Measurements from ENCODE around the gene TIAM1.

The TIAM1 gene

DNA sequence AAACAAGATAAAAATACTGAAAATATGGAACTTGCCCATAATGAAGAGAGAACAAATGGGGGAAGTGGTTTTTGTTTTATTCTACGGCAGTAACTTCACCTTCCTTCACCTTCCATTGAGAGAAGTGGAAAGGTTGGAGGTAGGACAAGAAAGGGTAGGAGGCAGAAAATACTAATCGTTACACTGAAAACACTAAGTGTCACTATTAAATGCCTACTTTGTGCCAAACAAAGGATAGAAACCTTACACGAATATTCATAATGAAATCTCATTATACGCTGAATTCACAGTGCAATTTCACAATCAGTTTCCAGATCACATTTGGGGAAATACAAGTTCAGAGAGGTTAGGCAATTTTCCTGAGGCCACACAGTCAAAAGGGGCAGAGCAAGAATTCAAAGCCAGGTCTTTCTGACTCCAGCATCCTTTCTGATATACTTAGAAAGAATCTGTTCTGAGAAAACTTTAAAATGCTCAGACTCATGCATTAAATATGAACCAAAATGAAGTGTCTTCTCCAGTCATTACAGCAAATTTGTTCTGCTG lies 3.0 kb downstream of the TIAM1 start:
- Histone ChIP-seq H4K91ac (ENCODE audit: low read depth, low read length) (no peak overlapping the region), H4K12ac (ENCODE audit: low read depth, low read length) (no peak overlapping the region), H3K14ac (ENCODE audit: low read length) (no peak overlapping the region), H3K4me3 (ENCODE audit: low read depth, low read length) (no peak overlapping the region), H3K23ac (ENCODE audit: low read length) (no peak overlapping the region), H3K27me3 (ENCODE audit: insufficient read depth, low read length) (no peaks in the 10 kb centered on the region), H2BK120ac (ENCODE audit: insufficient read depth, low read length, poor library complexity) (no peak overlapping the region), H2AK5ac (ENCODE audit: low read length) (no peak overlapping the region), H3K4me2 (ENCODE audit: low read length) (no peak overlapping the region), H3K79me1 (ENCODE audit: low read length) (peaks cover 10% of the 10 kb centered on the region), H3K79me2 (ENCODE audit: control insufficient read depth, insufficient read depth, low read length, poor library complexity) (peaks cover 5% of the 10 kb centered on the region), H4K8ac (ENCODE audit: low read depth, low read length) (no peak overlapping the region), H3K9me3 (ENCODE audit: insufficient read depth, low read depth, low read length) (no peaks in the 10 kb centered on the region), H2AFZ (ENCODE audit: insufficient read depth, low read length, poor library complexity) (no peak overlapping the region), H3K18ac (ENCODE audit: low read length) (no peak overlapping the region), H3K9ac (ENCODE audit: low read length) (no peak overlapping the region), H3K4me1 (ENCODE audit: control insufficient read depth in 1 of 2, insufficient read depth in 2 of 2, low read length in 2 of 2) (peaks cover 22 to 28% of the 10 kb centered on the region in 2 experiments), H2BK5ac (ENCODE audit: low read depth, low read length, poor library complexity) (no peak overlapping the region), H2BK12ac (ENCODE audit: low read length) (no peak overlapping the region), H3K4ac (ENCODE audit: low read depth, low read length) (no peak overlapping the region), H3K27ac (ENCODE audit: low read depth, low read length) (no peak overlapping the region), H3K36me3 (ENCODE audit: control insufficient read depth in 1 of 2, insufficient read depth in 2 of 2, low read length in 2 of 2) (no peaks in the 10 kb centered on the region)
- DNase-seq = peak in 1 of 2 donors; percentile 42
- no CpG with 5 or more reads among the region's 4 CpGs for WGBS (ENCODE audit: extremely low coverage, insufficient coverage, insufficient read length)

DNA sequence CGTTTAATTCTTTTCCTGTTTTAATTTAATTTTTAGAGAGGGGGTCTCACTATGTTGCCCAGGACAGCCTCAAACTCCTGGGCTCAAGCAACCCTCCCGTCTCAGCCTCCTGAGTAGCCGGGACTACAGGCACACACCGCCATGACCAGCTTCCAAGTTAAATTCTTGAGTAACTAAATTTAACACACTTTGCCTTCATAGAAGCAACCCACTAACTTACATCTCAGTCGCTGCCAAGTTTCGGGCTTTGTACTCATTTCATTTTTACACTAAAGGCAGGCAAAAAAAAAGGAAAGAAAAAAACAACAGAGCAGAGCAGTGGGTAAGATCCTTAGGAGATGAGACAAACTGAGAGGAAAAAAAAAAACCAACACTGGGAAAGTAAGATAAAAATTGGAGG lies 3.5 kb downstream of the TIAM1 start:
- no peak overlapping the region for H4K8ac ChIP-seq (ENCODE audit: low read depth, low read length)

DNA sequence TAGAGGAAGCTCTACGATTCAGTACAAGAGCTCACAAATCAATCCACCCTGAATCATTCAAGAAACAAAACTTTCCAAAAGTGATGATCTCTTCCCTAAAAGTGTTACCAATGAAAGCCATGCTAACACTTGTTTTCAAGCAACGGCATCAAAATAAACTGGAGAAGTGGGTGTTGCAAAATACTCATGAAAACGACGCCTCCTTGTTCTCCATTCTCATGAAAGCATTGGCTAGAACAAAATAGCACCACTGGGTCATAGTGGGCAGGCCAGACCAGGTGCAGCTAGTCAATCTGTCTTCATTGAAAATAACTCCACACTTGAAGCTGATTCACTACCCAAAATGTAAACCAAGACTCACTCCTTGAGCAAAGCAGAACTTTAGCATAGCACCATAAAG lies 4.3 kb downstream of the TIAM1 start:
- no peak overlapping the region for H3K23ac ChIP-seq (ENCODE audit: low read length)
- peaks cover 22 to 31% of the 10 kb centered on the region in 2 experiments for H3K4me1 ChIP-seq (ENCODE audit: control insufficient read depth in 1 of 2, insufficient read depth in 2 of 2, low read length in 2 of 2)
- no peak overlapping the region for H2AK5ac ChIP-seq (ENCODE audit: low read length)
- no peak overlapping the region for H2BK5ac ChIP-seq (ENCODE audit: low read depth, low read length, poor library complexity)
- no peak overlapping the region for H4K8ac ChIP-seq (ENCODE audit: low read depth, low read length)
- H3K9ac ChIP-seq (ENCODE audit: low read length) = no peak overlapping the region
- H3K27ac ChIP-seq (ENCODE audit: low read depth, low read length) = no peak overlapping the region
- no peaks in the 10 kb centered on the region for H3K36me3 ChIP-seq (ENCODE audit: control insufficient read depth in 1 of 2, insufficient read depth in 2 of 2, low read length in 2 of 2)
- H3K79me1 ChIP-seq (ENCODE audit: low read length) = peaks cover 10% of the 10 kb centered on the region
- H2BK120ac ChIP-seq (ENCODE audit: insufficient read depth, low read length, poor library complexity) = no peak overlapping the region
- H2BK12ac ChIP-seq (ENCODE audit: low read length) = no peak overlapping the region
- DNase-seq = peak in 1 of 2 donors; percentile 45
- no peak overlapping the region for H3K4me2 ChIP-seq (ENCODE audit: low read length)
- H3K4me3 ChIP-seq (ENCODE audit: low read depth, low read length) = no peak overlapping the region
- no peaks in the 10 kb centered on the region for H3K27me3 ChIP-seq (ENCODE audit: insufficient read depth, low read length)
- no CpG with 5 or more reads among the region's 4 CpGs for WGBS (ENCODE audit: extremely low coverage, insufficient coverage, insufficient read length)
- no peak overlapping the region for H3K14ac ChIP-seq (ENCODE audit: low read length)
- peaks cover 5% of the 10 kb centered on the region for H3K79me2 ChIP-seq (ENCODE audit: control insufficient read depth, insufficient read depth, low read length, poor library complexity)
- H3K18ac ChIP-seq (ENCODE audit: low read length) = no peak overlapping the region
- no peak overlapping the region for H2AFZ ChIP-seq (ENCODE audit: insufficient read depth, low read length, poor library complexity)
- H3K9me3 ChIP-seq (ENCODE audit: insufficient read depth, low read depth, low read length) = no peaks in the 10 kb centered on the region
- no peak overlapping the region for H4K12ac ChIP-seq (ENCODE audit: low read depth, low read length)
- no peak overlapping the region for H3K4ac ChIP-seq (ENCODE audit: low read depth, low read length)
- no peak overlapping the region for H4K91ac ChIP-seq (ENCODE audit: low read depth, low read length)

More for the DNA sequence above, 3.5 kb downstream of the TIAM1 start:
- Histone ChIP-seq H3K9me3 (ENCODE audit: insufficient read depth, low read depth, low read length) (no peaks in the 10 kb centered on the region), H3K23ac (ENCODE audit: low read length) (no peak overlapping the region), H4K91ac (ENCODE audit: low read depth, low read length) (no peak overlapping the region), H2AFZ (ENCODE audit: insufficient read depth, low read length, poor library complexity) (no peak overlapping the region), H2BK5ac (ENCODE audit: low read depth, low read length, poor library complexity) (no peak overlapping the region), H3K79me2 (ENCODE audit: control insufficient read depth, insufficient read depth, low read length, poor library complexity) (peaks cover 5% of the 10 kb centered on the region), H2BK120ac (ENCODE audit: insufficient read depth, low read length, poor library complexity) (no peak overlapping the region), H3K27me3 (ENCODE audit: insufficient read depth, low read length) (no peaks in the 10 kb centered on the region), H3K9ac (ENCODE audit: low read length) (no peak overlapping the region), H4K12ac (ENCODE audit: low read depth, low read length) (no peak overlapping the region), H3K36me3 (ENCODE audit: control insufficient read depth in 1 of 2, insufficient read depth in 2 of 2, low read length in 2 of 2) (no peaks in the 10 kb centered on the region), H2BK12ac (ENCODE audit: low read length) (no peak overlapping the region), H3K79me1 (ENCODE audit: low read length) (peaks cover 10% of the 10 kb centered on the region), H3K18ac (ENCODE audit: low read length) (no peak overlapping the region), H3K14ac (ENCODE audit: low read length) (no peak overlapping the region), H2AK5ac (ENCODE audit: low read length) (no peak overlapping the region), H3K4me2 (ENCODE audit: low read length) (no peak overlapping the region), H3K4ac (ENCODE audit: low read depth, low read length) (peak overlapping the region; percentile 12), H3K4me3 (ENCODE audit: low read depth, low read length) (no peak overlapping the region), H3K27ac (ENCODE audit: low read depth, low read length) (no peak overlapping the region), H3K4me1 (ENCODE audit: control insufficient read depth in 1 of 2, insufficient read depth in 2 of 2, low read length in 2 of 2) (peaks cover 22 to 31% of the 10 kb centered on the region in 2 experiments)
- DNase-seq = no peak
- WGBS (ENCODE audit: extremely low coverage, insufficient coverage, insufficient read length) = no CpG with 5 or more reads among the region's 6 CpGs

DNA sequence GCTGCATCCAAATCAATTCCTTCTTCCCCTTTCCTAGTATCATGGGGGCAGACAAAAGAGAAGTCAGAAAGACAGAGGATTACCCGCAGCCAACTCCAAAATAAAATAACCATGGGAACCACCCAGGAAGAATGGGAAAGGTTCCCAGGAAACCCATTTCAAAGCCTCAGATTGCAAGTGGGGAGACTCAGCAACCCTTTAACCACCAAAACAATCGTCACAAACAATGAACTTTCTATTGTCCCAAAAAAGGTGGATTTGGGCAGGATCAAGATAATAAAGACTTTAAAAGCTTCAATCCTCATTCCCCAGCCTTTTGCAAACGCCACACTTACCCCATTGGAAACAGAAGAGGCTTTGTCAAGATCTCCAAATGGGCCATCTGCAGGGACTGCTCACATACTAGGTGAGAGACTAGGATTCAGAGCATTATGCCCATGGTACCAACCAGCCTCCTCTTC lies 5.1 kb downstream of the TIAM1 start:
- H2BK5ac ChIP-seq (ENCODE audit: low read depth, low read length, poor library complexity) = no peak overlapping the region
- H3K9ac ChIP-seq (ENCODE audit: low read length) = no peak overlapping the region
- no peak overlapping the region for H3K14ac ChIP-seq (ENCODE audit: low read length)
- peak overlapping the region; percentile 6 for H3K27ac ChIP-seq (ENCODE audit: low read depth, low read length)
- no peak overlapping the region for H2BK12ac ChIP-seq (ENCODE audit: low read length)
- no peaks in the 10 kb centered on the region for H3K36me3 ChIP-seq (ENCODE audit: control insufficient read depth in 1 of 2, insufficient read depth in 2 of 2, low read length in 2 of 2)
- no peaks in the 10 kb centered on the region for H3K9me3 ChIP-seq (ENCODE audit: insufficient read depth, low read depth, low read length)
- no peak for DNase-seq
- H3K4ac ChIP-seq (ENCODE audit: low read depth, low read length) = no peak overlapping the region
- H3K79me2 ChIP-seq (ENCODE audit: control insufficient read depth, insufficient read depth, low read length, poor library complexity) = peaks cover 5% of the 10 kb centered on the region
- H3K23ac ChIP-seq (ENCODE audit: low read length) = no peak overlapping the region
- H3K27me3 ChIP-seq (ENCODE audit: insufficient read depth, low read length) = no peaks in the 10 kb centered on the region
- H4K8ac ChIP-seq (ENCODE audit: low read depth, low read length) = no peak overlapping the region
- no peak overlapping the region for H2BK120ac ChIP-seq (ENCODE audit: insufficient read depth, low read length, poor library complexity)
- no peak overlapping the region for H2AFZ ChIP-seq (ENCODE audit: insufficient read depth, low read length, poor library complexity)
- H2AK5ac ChIP-seq (ENCODE audit: low read length) = no peak overlapping the region
- WGBS (ENCODE audit: extremely low coverage, insufficient coverage, insufficient read length) = no CpG with 5 or more reads among the region's 3 CpGs
- no peak overlapping the region for H4K12ac ChIP-seq (ENCODE audit: low read depth, low read length)
- H3K4me2 ChIP-seq (ENCODE audit: low read length) = no peak overlapping the region
- H3K4me1 ChIP-seq (ENCODE audit: control insufficient read depth in 1 of 2, insufficient read depth in 2 of 2, low read length in 2 of 2) = peaks cover 22 to 31% of the 10 kb centered on the region in 2 experiments
- no peak overlapping the region for H3K4me3 ChIP-seq (ENCODE audit: low read depth, low read length)
- H4K91ac ChIP-seq (ENCODE audit: low read depth, low read length) = no peak overlapping the region
- H3K79me1 ChIP-seq (ENCODE audit: low read length) = peaks cover 9% of the 10 kb centered on the region
- no peak overlapping the region for H3K18ac ChIP-seq (ENCODE audit: low read length)

Data from trophoblast cell (in vitro differentiated cells and primary cell).